ENCODE measurements around the gene ABCA7. TPM values are rescaled to one million over a fixed set of nuclear protein-coding genes. Genes with fewer than 3 reads are reported as not detected.
A peak's percentile ranks its signal among the peaks of the same experiment; 100 is the strongest.

ABCA7 gene
- total and polyA plus RNA-seq, 2 of the 13 experiments (the other 11 are each of a cell fraction or from before 2014, with no cell fraction given): 4.4 to 32.4 TPM

DNA sequence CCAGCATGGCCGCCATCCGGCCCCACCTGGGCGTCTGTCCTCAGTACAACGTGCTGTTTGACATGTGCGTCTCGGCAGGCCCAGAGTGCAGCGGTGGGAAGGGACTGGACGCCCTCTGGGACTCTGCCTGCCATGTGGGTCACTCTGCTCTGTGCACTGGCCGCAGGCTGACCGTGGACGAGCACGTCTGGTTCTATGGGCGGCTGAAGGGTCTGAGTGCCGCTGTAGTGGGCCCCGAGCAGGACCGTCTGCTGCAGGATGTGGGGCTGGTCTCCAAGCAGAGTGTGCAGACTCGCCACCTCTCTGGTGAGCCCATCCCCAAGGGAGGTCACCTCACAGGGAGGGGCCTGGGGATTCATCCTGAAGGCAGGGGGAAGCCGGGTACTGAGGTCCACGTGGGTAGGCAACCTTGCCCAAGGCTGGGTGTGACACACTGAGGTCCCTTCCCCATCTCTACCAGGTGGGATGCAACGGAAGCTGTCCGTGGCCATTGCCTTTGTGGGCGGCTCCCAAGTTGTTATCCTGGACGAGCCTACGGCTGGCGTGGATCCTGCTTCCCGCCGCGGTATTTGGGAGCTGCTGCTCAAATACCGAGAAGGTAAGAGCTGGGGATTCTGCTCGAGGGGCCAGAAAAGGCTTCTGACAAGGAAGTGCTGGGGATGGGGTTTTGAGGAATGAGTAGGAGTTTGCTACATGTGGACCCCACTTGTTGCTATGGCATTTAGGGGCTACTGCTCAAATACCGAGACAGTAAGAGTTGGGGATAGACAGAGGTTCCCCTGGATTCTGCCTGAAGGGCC is 11.3 kb downstream of the ABCA7 start (continued):
- TF ChIP-seq, protein P1, sequence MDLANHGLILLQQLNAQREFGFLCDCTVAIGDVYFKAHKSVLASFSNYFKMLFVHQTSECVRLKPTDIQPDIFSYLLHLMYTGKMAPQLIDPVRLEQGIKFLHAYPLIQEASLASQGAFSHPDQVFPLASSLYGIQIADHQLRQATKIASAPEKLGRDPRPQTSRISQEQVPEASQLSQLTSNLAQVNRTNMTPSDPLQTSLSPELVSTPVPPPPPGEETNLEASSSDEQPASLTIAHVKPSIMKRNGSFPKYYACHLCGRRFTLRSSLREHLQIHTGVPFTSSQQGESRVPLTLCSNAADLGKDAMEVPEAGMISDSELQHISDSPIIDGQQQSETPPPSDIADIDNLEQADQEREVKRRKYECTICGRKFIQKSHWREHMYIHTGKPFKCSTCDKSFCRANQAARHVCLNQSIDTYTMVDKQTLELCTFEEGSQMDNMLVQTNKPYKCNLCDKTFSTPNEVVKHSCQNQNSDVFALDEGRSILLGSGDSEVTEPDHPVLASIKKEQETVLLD (CRISPR knock-in tag; IDR thresholded peaks at IDR 0.05; ENCODE audit: low read depth): peak; percentile 51; the same call in 1 of the 2 replicates
- peak; percentile 92 for TF ChIP-seq ZNF790 (CRISPR knock-in tag; IDR thresholded peaks at IDR 0.05; ENCODE audit: borderline replicate concordance)
- TF ChIP-seq ZNF460 (CRISPR knock-in tag; IDR thresholded peaks at IDR 0.05; ENCODE audit: borderline replicate concordance): no peak
- peak; percentile 60; the same call in 1 of the 2 replicates for TF ChIP-seq POLR2AphosphoS5 (IDR thresholded peaks at IDR 0.05; ENCODE audit: low read depth, low read length)
- no peak for TF ChIP-seq HMGA1 (CRISPR knock-in tag; conservative IDR thresholded peaks at IDR 0.05)
- TF ChIP-seq CBX5 (CRISPR knock-in tag; IDR thresholded peaks at IDR 0.05; ENCODE audit: borderline replicate concordance): no peak; the same call in 1 of the 2 replicates
- TF ChIP-seq MTF1 (CRISPR knock-in tag; IDR thresholded peaks at IDR 0.05): no peak
- TF ChIP-seq CEBPG (CRISPR knock-in tag; IDR thresholded peaks at IDR 0.05): no peak
- TF ChIP-seq, protein P2, sequence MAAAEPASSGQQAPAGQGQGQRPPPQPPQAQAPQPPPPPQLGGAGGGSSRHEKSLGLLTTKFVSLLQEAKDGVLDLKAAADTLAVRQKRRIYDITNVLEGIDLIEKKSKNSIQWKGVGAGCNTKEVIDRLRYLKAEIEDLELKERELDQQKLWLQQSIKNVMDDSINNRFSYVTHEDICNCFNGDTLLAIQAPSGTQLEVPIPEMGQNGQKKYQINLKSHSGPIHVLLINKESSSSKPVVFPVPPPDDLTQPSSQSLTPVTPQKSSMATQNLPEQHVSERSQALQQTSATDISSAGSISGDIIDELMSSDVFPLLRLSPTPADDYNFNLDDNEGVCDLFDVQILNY (CRISPR knock-in tag; conservative IDR thresholded peaks at IDR 0.05): no peak
- no peak for TF ChIP-seq ADNP (CRISPR knock-in tag; IDR thresholded peaks at IDR 0.05)
- no peak for TF ChIP-seq ZNF749 (CRISPR knock-in tag; IDR thresholded peaks at IDR 0.05; ENCODE audit: borderline replicate concordance)
- TF ChIP-seq XBP1 (CRISPR knock-in tag; IDR thresholded peaks at IDR 0.05): no peak
- TF ChIP-seq, protein P3, sequence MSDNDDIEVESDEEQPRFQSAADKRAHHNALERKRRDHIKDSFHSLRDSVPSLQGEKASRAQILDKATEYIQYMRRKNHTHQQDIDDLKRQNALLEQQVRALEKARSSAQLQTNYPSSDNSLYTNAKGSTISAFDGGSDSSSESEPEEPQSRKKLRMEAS (IDR thresholded peaks at IDR 0.05): peak; percentile 99
- TF ChIP-seq, protein P4, sequence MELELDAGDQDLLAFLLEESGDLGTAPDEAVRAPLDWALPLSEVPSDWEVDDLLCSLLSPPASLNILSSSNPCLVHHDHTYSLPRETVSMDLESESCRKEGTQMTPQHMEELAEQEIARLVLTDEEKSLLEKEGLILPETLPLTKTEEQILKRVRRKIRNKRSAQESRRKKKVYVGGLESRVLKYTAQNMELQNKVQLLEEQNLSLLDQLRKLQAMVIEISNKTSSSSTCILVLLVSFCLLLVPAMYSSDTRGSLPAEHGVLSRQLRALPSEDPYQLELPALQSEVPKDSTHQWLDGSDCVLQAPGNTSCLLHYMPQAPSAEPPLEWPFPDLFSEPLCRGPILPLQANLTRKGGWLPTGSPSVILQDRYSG (CRISPR knock-in tag; IDR thresholded peaks at IDR 0.05): no peak
- TF ChIP-seq ZFYVE20 (CRISPR knock-in tag; IDR thresholded peaks at IDR 0.05; ENCODE audit: borderline replicate concordance, low read depth): no peak
- TF ChIP-seq, protein P5, sequence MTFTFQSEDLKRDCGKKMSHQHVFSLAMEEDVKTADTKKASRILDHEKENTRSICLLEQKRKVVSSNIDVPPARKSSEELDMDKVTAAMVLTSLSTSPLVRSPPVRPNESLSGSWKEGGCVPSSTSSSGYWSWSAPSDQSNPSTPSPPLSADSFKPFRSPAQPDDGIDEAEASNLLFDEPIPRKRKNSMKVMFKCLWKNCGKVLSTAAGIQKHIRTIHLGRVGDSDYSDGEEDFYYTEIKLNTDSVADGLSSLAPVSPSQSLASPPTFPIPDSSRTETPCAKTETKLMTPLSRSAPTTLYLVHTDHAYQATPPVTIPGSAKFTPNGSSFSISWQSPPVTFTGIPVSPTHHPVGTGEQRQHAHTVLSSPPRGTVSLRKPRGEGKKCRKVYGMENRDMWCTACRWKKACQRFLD (CRISPR knock-in tag; IDR thresholded peaks at IDR 0.05; ENCODE audit: borderline replicate concordance): no peak
- TF ChIP-seq, protein P6, sequence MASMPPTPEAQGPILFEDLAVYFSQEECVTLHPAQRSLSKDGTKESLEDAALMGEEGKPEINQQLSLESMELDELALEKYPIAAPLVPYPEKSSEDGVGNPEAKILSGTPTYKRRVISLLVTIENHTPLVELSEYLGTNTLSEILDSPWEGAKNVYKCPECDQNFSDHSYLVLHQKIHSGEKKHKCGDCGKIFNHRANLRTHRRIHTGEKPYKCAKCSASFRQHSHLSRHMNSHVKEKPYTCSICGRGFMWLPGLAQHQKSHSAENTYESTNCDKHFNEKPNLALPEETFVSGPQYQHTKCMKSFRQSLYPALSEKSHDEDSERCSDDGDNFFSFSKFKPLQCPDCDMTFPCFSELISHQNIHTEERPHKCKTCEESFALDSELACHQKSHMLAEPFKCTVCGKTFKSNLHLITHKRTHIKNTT (CRISPR knock-in tag; IDR thresholded peaks at IDR 0.05): no peak
- TF ChIP-seq RXRB (CRISPR knock-in tag; IDR thresholded peaks at IDR 0.05; ENCODE audit: borderline replicate concordance): no peak; the same call in 1 of the 2 replicates
- TF ChIP-seq ZNF569 (CRISPR knock-in tag; IDR thresholded peaks at IDR 0.05; ENCODE audit: borderline replicate concordance): no peak
- peak; percentile 60 for TF ChIP-seq GATAD2A (CRISPR knock-in tag; IDR thresholded peaks at IDR 0.05)
- TF ChIP-seq PRMT3 (CRISPR knock-in tag; IDR thresholded peaks at IDR 0.05; ENCODE audit: borderline replicate concordance, low read depth): no peak
- TF ChIP-seq PHF20 (CRISPR knock-in tag; IDR thresholded peaks at IDR 0.05): peak; percentile 56; the same call in 1 of the 2 replicates
- TF ChIP-seq, protein P7, sequence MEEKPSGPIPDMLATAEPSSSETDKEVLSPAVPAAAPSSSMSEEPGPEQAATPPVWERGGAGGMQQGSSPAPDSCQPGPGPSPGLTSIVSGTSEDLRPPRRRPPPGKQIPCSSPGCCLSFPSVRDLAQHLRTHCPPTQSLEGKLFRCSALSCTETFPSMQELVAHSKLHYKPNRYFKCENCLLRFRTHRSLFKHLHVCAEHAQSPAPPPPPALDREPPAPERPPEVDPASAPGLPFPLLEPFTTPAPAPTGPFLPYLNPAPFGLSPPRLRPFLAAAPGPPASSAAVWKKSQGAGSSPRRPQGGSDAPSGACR (CRISPR knock-in tag; IDR thresholded peaks at IDR 0.05): peak; percentile 82; the same call in 1 of the 2 replicates
- TF ChIP-seq PITX1 (CRISPR knock-in tag; IDR thresholded peaks at IDR 0.05): peak; percentile 75

All from HepG2 (cell line).